Hematopoietic multipotent progenitor cell treated with erythropoietin and hydrocortisone succinate and interleukin-3 and kit ligand, for 15 days (in vitro differentiated cells): ENCODE measurements around the gene TK1.
"Not testable (repeated sequence)": the region's sequence is repeated elsewhere in the genome, so short reads cannot be mapped to it uniquely, and the experiment has no call there.

ENCODE experiments used
- DNase-seq: peaks from one replicate; pipeline ENCODE4 v3.0.0-alpha.2; 2015; ENCODE audit warnings: low spot score

TK1 gene, protein sequence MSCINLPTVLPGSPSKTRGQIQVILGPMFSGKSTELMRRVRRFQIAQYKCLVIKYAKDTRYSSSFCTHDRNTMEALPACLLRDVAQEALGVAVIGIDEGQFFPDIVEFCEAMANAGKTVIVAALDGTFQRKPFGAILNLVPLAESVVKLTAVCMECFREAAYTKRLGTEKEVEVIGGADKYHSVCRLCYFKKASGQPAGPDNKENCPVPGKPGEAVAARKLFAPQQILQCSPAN

DNA sequence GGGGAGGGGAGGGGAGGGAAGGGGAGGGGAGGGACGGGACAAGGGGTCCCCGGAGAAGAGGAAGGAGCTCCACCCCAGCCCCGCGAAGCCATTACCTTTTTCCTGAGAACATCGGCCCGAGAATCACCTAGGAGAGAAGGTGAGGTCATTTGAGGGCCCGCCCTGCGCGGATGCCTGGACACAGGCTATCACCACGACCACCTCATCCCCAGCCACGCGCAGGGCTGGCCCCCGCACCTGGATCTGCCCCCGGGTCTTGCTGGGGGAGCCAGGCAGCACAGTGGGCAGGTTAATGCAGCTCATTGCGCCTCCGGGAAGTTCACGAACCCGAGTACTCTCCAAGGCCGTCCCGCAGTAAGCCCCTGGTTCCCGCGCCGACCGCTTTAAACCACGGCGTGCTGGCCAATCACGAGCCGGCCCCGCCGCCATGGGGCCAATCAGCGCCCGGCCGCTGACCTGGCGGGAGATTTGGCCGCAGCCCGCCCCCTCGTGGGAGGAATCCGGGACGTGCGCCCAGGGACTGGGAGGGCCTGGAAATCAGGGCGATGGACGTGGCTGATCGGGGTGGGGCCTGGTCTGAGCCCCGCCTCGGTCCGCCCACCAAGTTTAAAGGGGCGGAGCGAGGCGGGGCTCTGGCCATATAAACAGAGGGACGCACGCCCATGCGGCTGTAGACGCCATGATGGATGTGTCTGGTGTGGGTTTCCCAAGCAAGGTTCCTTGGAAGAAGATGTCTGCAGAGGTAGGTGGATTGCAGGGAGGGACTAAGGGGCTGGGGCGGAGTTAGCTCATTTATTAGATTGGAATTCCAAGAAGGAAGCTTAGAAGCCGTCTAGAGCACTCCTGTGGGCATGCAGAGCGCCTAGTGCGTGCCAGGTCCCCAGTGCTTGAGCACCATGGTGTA, at the start of gene TK1, which contains the start of gene AFMID:
TSS of gene TK1 (minus strand) at position 361 of the 904 bp plus-strand sequence. CDS start at position 303, 58 bp downstream.
TSS of gene AFMID (plus strand) at position 671 of the 904 bp plus-strand sequence. CDS start at position 680, 9 bp downstream.
- peak; percentile 96 for DNase-seq

DNA sequence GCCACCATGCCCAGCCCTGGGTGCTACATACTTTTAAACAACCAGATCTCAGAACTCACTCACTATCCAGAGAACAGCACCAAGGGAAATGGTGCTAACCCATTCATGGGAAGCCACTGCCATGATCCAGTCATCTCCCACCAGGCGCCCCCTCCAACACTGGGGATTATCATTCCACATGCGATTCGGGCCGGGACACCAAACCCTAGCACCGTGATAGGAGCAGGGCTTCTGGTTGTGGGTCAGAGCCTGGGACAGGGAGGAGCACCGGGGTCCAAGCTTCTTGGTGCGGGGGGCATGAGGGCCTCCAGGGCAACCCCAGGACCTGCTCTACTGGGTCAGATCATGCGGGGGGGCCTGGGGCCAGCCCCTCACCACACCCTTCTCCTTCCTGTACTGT, 49.0 kb upstream of the TK1 start:
- DNase-seq, result no peak

DNA sequence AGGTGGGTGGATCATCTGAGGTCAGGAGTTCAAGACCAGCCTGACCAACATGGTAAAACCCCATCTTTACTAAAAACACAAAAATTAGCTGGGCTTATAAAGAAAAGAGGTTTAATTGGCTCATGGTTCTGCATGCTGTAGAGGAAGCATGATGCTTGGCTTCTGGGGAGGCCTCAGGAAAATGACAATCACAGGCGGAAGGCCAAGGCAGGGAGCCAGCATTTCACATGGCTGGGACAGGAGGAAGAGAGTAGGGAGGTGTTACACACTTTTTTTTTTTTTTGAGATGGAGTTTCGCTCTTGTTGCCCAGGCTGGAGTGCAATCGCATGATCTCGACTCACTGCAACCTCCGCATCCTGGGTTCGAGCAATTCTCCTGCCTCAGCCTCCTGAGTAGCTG, 48.2 kb upstream of the TK1 start:
- DNase-seq, result not testable (repeated sequence)

GRCh38 chr17:78234261-78234865, 47.5 kb upstream of the TK1 start:
- no peak for DNase-seq

GRCh38 chr17:78233678-78234077, 46.8 kb upstream of the TK1 start:
- no peak for DNase-seq

DNA sequence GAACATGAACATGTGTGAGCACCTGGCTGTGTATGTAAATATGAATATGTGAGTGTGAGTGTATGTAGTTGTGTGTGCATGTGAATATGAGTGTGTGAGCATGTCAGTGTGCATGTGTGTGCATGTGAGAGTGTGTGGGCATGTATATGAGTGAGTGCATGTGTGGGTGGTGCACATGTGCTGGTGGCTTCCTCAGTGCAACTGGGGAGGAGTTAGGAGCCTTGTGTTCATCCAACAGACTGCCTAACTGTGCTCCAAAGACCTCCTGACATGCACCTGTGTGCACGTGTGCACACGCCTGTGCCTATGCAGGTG, 46.0 kb upstream of the TK1 start:
- no peak for DNase-seq

- no peak for DNase-seq
Measured at GRCh38 chr17:78231991-78232858, 45.4 kb upstream of the TK1 start.

DNA sequence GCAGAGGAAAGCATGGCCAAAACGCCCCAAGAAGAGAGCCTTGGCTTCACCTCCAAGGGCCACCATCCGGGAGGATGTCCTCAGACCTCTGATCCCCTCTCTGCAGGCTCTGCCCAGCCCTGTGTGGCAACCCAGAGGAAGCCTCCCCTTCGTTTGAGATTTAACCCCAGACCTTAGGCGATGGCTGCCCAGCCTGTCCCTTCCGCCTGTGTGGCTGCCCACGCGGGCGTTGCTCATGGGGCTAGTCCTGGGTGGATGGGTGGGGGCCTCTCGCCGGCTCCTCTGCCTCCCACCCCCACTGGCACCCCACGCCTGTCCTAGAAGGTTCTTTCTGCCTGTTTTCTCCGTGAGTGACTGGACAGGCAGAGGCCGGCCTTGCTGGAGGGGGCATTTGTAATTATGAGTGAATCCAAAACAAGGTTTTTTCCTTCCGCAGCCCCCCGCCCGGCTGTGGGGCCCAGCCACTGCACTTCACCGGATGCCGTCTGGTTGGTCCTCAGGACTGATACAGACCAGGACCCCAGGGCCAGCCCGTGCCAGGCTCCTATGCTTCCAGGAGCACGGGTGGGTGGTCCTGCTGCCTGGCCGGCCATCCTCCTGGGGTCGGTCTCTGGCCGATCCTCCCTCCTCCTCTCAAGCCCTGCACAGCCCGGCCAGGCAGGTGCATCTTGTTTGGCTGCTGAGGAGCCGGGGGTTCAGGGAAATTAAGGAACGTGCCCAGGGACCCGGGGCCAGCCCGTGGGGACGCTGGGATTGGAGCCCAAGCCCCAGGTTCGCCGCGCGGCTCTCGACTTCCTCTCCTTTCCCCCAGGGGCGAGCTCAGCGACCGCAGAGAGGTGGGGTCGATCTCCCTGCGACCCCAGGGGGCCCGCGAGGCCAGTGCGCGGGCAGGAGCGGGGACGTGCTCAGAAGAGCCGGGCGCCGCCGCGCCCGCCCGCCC, 44.4 kb upstream of the TK1 start, which contains the start of gene TMEM235:
TSS of gene TMEM235 (plus strand) at position 636 of the 940 bp plus-strand sequence. CDS start 393 bp downstream, outside the sequence.
- no peak for DNase-seq

- no peak for DNase-seq
Measured at GRCh38 chr17:78230252-78230962, 43.6 kb upstream of the TK1 start.

- no peak for DNase-seq
Measured at GRCh38 chr17:78228176-78228575, 41.3 kb upstream of the TK1 start.

DNA sequence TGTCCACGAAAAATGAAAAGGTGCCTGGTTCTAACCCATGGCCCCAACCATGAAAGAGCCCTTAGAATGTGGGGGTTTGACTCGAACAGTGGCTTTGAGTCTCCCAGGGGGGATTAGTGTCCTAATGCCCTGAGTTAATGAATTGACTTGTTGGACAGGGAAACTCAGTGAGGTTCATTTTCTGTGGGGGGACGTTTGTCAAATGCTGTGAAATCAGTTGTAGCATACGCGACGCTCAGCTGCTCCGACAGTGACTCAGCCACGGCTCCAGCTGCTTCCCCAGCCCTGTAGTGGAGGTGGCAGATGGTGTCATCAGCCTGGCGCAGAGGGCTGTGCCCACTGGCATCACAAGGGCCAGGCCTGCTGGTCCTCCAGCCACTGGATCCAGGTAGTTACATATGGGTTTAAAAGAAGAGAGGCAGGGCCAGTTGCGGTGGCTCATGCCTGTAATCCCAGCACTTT, 40.6 kb upstream of the TK1 start:
- DNase-seq, result no peak

DNA sequence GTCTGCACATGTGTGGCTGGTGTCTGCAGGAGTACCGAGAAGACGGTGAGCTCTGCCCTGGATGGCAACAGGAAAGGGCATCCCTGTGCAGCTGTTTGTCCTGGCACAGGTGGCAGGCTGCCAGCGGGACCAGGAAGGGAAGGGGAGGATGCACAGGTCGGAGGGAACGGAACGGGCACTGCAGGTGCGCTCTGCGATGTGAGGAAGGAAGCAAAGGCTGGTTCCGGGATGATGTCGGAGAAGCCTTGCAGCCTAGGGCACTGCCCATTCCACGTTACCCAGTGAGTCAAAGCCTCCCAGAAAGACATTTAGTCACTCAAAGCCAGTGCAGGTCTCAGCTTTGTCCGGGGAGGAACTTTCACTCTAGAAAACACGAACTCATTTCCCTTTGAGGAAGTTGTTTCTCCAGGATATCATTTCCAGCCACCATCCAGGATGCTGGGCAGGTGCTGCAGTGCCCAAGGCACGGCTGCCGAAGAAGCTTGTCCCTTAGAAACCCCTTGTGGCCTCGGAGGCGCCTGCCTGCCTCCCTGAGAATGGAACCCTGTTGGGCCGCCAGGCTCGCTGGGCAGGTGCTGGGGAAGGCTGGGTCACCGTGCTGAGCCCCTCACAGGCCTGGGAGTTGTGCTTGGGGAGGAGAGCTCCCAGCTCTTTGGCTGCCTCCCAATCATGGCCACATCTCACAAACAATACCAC, 40.1 kb upstream of the TK1 start:
- DNase-seq, result no peak

GRCh38 chr17:78226055-78226758, 39.4 kb upstream of the TK1 start:
- no peak for DNase-seq

DNA sequence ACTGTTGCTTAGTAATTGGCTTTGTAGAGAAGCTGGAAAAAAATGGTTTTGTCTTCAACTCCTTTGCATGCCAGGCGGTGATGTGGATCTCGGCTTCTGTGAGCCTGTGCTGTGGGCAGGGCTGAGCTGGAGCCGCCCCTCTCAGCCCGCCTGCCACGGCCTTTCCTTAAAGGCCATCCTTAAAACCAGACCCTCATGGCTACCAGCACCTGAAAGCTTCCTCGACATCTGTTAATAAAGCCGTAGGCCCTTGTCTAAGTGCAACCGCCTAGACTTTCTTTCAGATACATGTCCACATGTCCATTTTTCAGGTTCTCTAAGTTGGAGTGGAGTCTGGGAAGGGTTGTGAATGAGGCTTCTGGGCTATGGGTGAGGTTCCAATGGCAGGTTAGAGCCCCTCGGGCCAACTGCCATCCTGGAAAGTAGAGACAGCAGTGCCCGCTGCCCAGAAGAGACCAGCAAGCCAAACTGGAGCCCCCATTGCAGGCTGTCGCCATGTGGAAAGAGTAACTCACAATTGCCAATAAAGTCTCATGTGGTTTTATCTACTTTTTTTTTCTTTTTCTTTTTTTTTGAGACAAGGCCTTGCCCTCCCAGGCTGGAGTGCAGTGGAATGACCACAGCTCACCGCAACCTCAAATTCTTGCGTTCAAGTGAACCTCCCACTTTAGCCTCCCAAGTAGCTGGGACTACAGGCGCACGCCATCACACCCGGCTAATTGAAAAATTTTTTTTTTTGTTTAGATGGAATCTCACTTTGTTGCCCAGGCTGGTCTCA, 38.4 kb upstream of the TK1 start:
- DNase-seq, result no peak

- no peak for DNase-seq
Measured at GRCh38 chr17:78224231-78225087, 37.6 kb upstream of the TK1 start.

DNA sequence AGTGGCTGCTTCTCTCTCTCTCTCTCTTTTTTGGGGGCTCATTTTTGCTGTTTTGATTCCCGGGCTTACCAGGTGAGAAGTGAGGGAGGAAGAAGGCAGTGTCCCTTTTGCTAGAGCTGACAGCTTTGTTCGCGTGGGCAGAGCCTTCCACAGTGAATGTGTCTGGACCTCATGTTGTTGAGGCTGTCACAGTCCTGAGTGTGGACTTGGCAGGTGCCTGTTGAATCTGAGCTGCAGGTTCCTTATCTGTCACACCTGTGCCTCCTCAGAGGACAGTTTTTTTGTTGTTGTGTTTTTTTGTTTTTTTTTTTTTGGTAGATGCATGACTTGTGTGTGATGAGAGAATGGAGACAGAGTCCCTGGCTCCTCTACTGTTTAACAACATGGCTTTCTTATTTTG, 36.9 kb upstream of the TK1 start:
- no peak for DNase-seq

DNA sequence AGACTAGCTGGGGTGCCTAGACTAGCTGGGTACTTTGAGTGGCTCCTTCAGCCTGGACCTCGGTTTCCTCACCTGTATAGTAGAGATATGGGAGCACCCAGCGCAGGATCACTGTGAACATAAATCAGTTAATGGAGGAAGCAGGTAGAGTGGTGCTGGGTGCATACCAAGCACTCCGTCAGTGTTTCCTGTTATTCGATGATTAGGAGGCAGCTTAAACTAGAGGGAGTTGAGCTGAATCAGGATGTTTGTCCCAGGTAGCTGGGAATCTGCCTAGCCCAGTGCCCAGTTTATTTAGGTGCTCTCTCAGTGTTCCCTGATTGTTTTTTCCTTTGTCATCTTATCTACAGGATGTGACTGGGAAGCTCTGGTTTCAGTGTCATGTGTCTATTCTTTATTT, 36.2 kb upstream of the TK1 start:
- no peak for DNase-seq
